ENCODE measurements around the gene MS4A8.

Gene MS4A8

DNA sequence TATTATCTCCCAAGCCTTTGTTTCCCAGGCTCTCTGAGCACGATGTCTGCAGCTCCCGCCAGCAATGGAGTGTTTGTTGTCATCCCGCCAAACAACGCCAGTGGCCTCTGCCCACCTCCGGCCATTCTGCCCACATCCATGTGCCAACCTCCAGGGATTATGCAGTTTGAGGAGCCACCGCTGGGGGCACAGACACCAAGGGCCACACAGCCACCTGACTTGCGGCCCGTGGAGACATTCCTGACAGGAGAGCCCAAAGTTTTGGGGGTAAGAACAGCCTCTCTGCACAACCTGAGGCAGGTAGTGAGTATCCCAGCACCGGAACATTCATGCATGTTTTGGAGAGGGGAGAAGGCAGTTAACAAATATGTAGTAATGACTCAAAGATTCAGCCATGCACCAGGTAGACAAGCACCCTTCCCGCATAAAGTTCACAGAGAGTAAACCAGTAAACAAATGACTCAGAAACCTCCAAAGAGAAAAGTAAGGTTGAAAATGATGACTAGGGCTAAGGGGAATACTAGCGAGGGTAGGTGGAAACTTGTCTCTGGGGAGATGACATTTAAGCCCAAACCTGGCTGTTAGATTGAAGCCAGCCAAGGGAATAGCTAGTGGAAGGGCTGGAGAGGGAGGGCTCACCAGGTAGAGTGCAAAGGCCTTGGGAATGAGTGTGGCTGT is 64.4 kb downstream of the MS4A8 start:
- no peak for DNase-seq (ENCODE audit: extremely low read depth, low read depth)
- H3K4me3 ChIP-seq (replicated peaks; ENCODE audit: low read depth, low read length), result no peak overlapping the region
- no peak for TF ChIP-seq CTCF (IDR thresholded peaks at IDR 0.05; ENCODE audit: low read depth, low read length, missing control alignments)

DNA sequence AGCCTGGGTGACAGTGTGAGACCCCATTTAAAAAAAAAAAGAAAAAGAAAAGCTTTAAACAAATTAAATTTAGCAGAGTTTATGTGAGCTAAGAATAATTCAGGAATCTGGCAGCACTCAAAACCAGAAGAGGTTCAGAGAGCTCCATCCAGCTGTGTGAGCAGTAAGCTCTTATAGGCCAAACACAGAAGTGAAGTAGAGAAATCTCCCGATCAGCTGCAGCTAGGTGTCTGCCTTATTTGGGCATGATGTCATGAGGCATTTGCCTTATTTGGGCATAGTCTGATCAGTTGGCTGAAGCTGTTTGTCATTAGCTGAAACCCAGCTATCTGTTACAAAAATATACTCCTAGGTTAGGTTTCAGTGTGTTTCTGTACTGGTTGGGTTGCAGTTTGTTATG is 65.5 kb downstream of the MS4A8 start:
- no peak for DNase-seq (ENCODE audit: extremely low read depth, low read depth)
- no peak for TF ChIP-seq CTCF (IDR thresholded peaks at IDR 0.05; ENCODE audit: low read depth, low read length, missing control alignments)
- no peak overlapping the region for H3K4me3 ChIP-seq (replicated peaks; ENCODE audit: low read depth, low read length)

DNA sequence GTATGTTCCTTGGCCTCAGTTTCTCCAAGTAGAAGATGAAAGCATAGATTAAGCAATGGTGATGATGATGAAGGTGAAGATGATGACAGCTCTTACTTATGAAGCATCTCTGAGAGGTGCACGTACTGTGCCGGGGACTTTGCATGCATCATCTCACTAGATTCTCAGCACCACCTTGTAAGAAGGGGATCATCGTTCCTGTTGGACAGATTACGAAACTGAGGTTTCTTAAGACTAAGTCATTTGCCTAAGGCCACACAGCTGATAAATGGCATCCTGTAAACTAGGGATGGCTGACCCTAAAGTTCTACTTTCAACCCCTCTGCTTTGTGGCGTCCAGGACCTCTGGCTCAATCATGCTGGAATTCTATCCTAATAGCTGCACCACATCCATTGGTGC is 65.9 kb downstream of the MS4A8 start:
- no peak for TF ChIP-seq CTCF (IDR thresholded peaks at IDR 0.05; ENCODE audit: low read depth, low read length, missing control alignments)
- no peak overlapping the region for H3K4me3 ChIP-seq (replicated peaks; ENCODE audit: low read depth, low read length)
- no peak for DNase-seq (ENCODE audit: extremely low read depth, low read depth)

Measured in HFF-Myc (cell line).